Esophagus squamous epithelium (tissue), 5 donors: ENCODE results near the gene CAMK2A. TPM values are rescaled to one million over a fixed set of nuclear protein-coding genes. Genes with fewer than 3 reads are reported as not detected.

Source experiments
- DNase-seq: peaks from one replicate; lab custom pipeline; 2025; lab: John Stamatoyannopoulos, UW
- H3K27ac ChIP-seq, 4 donors: fragments of 200-600 bp; sonication (generic); one replicate each; pipeline ENCODE4 v1.5.1; 2016 to 2019; ENCODE audit warnings: mild to moderate bottlenecking in 1 of 4
- H3K27me3 ChIP-seq, 4 donors: fragments of 200-600 bp; sonication (generic); 1 replicate in 3 of 4; 2 replicates in 1 of 4; pipeline versions ENCODE4 v1.5.1 to v1.6.0; 2017 to 2021; ENCODE audit warnings: antibody characterized with exemption in 1 of 4
- H3K36me3 ChIP-seq, 3 donors: fragments of 200-600 bp; sonication (generic); one replicate each; pipeline ENCODE4 v1.5.1; 2016 to 2019
- H3K4me1 ChIP-seq, 3 donors: fragments of 200-600 bp; sonication (generic); one replicate each; pipeline ENCODE4 v1.5.1; 2017 to 2019
- H3K4me3 ChIP-seq, 4 donors: fragments of 200-600 bp; sonication (generic); 1 replicate in 3 of 4; 2 replicates in 1 of 4; pipeline ENCODE4 v1.5.1; 2016 to 2019; ENCODE audit warnings: mild to moderate bottlenecking in 2 of 4, moderate library complexity in 1 of 4
- H3K9me3 ChIP-seq, 3 donors: fragments of 200-600 bp; sonication (generic); one replicate each; pipeline ENCODE4 v1.5.1; 2016 to 2019
- POLR2A ChIP-seq, 4 donors: fragments of 450-650 bp; IDR thresholded peaks; one replicate each; pipeline ENCODE4 v1.6.1; 2017; ENCODE audit warnings: antibody characterized with exemption in 4 of 4, mild to moderate bottlenecking in 4 of 4, moderate library complexity in 3 of 4
- WGBS, 2 donors: methylation state at CpG; one replicate each; pipeline ENCODE4 v1.1.5; 2018; 5-methylcytosine and 5-hydroxymethylcytosine counted together
- intact Hi-C: fragments of 100-400 bp; cut with DNase I; formaldehyde crosslinking; loops from one replicate; pipeline ENCODE4 v1.15.0; 2022
- total RNA-seq, 4 donors: library from RNA; depleted of rRNA; stranded (reverse); fragments of >200 nt; gene quantifications; one replicate each; pipeline ENCODE4 v1.1.0, GENCODE V29; 2016
- TF ChIP-seq, protein P1 (sequence below), 6 experiments: fragments of 450-650 bp in 4 of 6; fragments of 200-600 bp in 2 of 6; sonication (generic) in 2 of 6; IDR thresholded peaks; one replicate each; pipeline ENCODE4 v1.5.1; 2016 to 2019; ENCODE audit warnings: antibody characterized with exemption in 6 of 6, mild to moderate bottlenecking in 4 of 6, moderate library complexity in 4 of 6
- donor health status: DM: yes; HTN: yes; CAD: no.

CAMK2A gene
- total RNA-seq, 4 donors from 2014 or later: 0.04 TPM; not detected in 3

GRCh38 chr5:150329881-150330876 is 40.6 kb upstream of the CAMK2A start:
- no peaks in the 10 kb centered on the region for H3K27me3 ChIP-seq
- no peak overlapping the region for H3K27ac ChIP-seq
- no peak overlapping the region for H3K4me3 ChIP-seq
- H3K9me3 ChIP-seq: no peaks in the 10 kb centered on the region
- no peaks in the 10 kb centered on the region for H3K4me1 ChIP-seq
- no peak for DNase-seq
- no peaks in the 10 kb centered on the region for H3K36me3 ChIP-seq
- intact Hi-C loops: no loop called here
- WGBS, 2 donors: 59 to 74% methylated on average over 5 to 13 of the region's 17 CpGs
- no peak for TF ChIP-seq POLR2A (IDR thresholded peaks at IDR 0.05)
- TF ChIP-seq, protein P1, sequence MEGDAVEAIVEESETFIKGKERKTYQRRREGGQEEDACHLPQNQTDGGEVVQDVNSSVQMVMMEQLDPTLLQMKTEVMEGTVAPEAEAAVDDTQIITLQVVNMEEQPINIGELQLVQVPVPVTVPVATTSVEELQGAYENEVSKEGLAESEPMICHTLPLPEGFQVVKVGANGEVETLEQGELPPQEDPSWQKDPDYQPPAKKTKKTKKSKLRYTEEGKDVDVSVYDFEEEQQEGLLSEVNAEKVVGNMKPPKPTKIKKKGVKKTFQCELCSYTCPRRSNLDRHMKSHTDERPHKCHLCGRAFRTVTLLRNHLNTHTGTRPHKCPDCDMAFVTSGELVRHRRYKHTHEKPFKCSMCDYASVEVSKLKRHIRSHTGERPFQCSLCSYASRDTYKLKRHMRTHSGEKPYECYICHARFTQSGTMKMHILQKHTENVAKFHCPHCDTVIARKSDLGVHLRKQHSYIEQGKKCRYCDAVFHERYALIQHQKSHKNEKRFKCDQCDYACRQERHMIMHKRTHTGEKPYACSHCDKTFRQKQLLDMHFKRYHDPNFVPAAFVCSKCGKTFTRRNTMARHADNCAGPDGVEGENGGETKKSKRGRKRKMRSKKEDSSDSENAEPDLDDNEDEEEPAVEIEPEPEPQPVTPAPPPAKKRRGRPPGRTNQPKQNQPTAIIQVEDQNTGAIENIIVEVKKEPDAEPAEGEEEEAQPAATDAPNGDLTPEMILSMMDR (IDR thresholded peaks at IDR 0.05): no peak

DNA sequence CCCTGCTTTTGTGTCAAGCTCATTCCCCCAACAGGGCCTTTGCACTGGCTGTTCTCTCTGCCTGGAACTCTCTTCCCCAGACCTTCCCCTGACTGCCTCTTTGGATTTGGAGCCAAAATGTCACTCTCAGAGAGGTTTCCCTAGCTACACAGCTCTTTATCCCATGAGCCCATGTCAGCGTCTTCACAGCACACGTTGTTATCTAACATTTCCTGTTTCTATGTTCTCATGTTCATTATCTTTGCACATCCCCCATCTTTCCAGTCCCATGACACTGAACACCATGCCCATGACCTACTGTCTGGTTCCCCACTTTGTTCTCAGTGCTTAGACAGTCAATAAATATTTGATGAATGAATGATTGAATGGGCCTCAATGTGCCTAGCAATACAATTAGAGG is 39.5 kb upstream of the CAMK2A start:
- intact Hi-C loops: no loop called here
- Histone ChIP-seq H3K9me3 (no peaks in the 10 kb centered on the region), H3K4me1 (no peaks in the 10 kb centered on the region), H3K4me3 (no peak overlapping the region), H3K27me3 (no peaks in the 10 kb centered on the region), H3K27ac (peak overlapping the region in 1 of 4 donors; percentile 17), H3K36me3 (no peaks in the 10 kb centered on the region)
- 61 to 71% methylated on average over 2 of the region's 2 CpGs for WGBS, 2 donors
- no peak for TF ChIP-seq POLR2A (IDR thresholded peaks at IDR 0.05)
- TF ChIP-seq, protein P1 (IDR thresholded peaks at IDR 0.05): no peak
- DNase-seq: no peak

DNA sequence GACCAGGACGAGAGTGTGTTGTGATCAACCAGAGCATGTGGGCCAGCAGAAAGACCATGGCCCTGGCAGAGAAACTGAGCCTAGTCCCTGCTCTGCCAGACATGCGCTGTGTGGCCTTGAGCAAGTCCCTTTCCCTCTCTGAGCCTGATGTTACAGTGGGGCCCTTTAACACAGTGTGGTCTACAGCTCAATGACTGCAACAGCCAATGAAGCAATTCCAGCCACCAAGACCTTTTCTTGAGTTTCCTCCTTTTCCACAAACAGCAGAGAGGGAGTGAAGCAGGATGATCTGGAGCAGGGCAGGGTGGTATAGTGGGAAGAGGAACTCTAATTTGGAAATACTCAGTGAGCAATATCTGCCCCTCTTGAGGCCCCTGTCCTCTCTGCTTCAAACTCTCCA is 38.9 kb upstream of the CAMK2A start:
- Histone ChIP-seq H3K4me1 (no peaks in the 10 kb centered on the region), H3K4me3 (no peak overlapping the region), H3K27me3 (no peaks in the 10 kb centered on the region), H3K36me3 (no peaks in the 10 kb centered on the region), H3K27ac (peak overlapping the region in 2 of 4 donors; percentile 2 to 17), H3K9me3 (no peaks in the 10 kb centered on the region)
- no peak for DNase-seq
- 83% methylated on average over 1 to 2 of the region's 2 CpGs for WGBS, 2 donors
- TF ChIP-seq, protein P1 (IDR thresholded peaks at IDR 0.05): no peak
- TF ChIP-seq POLR2A (IDR thresholded peaks at IDR 0.05): no peak
- intact Hi-C loops: no loop called here

DNA sequence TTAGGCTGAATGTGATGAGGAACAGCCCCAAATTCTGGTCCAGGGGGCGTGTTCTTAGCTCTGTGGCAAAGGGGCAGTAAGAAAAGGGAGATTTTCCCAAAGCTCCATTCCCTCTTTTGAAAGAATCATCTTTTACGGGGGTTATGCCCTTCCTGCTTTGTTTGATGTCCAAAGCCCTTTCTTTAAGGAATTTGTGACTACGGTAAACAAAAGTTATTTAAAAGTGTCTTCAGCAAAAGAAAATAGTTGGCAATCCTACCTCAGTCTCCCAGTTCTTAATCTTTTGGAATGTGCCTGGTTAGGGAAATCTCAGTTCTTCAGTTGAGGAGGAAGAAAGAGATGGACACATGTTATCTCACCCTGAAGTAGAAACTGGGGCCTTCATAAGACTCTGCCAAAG is 37.6 kb upstream of the CAMK2A start:
- 69 to 80% methylated on average over 3 of the region's 3 CpGs for WGBS, 2 donors
- Histone ChIP-seq H3K4me3 (no peak overlapping the region), H3K36me3 (no peaks in the 10 kb centered on the region)

More for the DNA sequence above, 37.6 kb upstream of the CAMK2A start:
- Histone ChIP-seq H3K4me1 (peaks cover 0 to 6% (median 0%) of the 10 kb centered on the region in 3 donors), H3K9me3 (no peaks in the 10 kb centered on the region), H3K27me3 (no peaks in the 10 kb centered on the region), H3K27ac (no peak overlapping the region)
- DNase-seq: no peak
- TF ChIP-seq POLR2A (IDR thresholded peaks at IDR 0.05): no peak
- TF ChIP-seq, protein P1 (IDR thresholded peaks at IDR 0.05): no peak
- intact Hi-C loops: no loop called here
